Rectal smooth muscle tissue (tissue), 1 donor: Measurements from ENCODE around the gene ZNF334.

Experiments
- H3K27ac ChIP-seq: one replicate; pipeline ENCODE4 v1.7.0; 2013; ENCODE audit warnings: low read depth, low read length, inconsistent platforms
- H3K27me3 ChIP-seq: one replicate; pipeline ENCODE4 v1.7.0; 2013; ENCODE audit warnings: low read length; ENCODE audit not compliant: control insufficient read depth, insufficient read depth
- H3K36me3 ChIP-seq: one replicate; pipeline ENCODE4 v1.7.0; 2013; ENCODE audit warnings: low read length; ENCODE audit not compliant: control insufficient read depth, insufficient read depth
- H3K4me1 ChIP-seq: one replicate; pipeline ENCODE4 v1.7.0; 2013; ENCODE audit warnings: low read length; ENCODE audit not compliant: control insufficient read depth, insufficient read depth
- H3K4me3 ChIP-seq: one replicate; pipeline ENCODE4 v1.7.0; 2013; ENCODE audit warnings: low read length
- H3K9ac ChIP-seq: one replicate; pipeline ENCODE4 v1.7.0; 2013; ENCODE audit warnings: low read length

ZNF334 gene

DNA sequence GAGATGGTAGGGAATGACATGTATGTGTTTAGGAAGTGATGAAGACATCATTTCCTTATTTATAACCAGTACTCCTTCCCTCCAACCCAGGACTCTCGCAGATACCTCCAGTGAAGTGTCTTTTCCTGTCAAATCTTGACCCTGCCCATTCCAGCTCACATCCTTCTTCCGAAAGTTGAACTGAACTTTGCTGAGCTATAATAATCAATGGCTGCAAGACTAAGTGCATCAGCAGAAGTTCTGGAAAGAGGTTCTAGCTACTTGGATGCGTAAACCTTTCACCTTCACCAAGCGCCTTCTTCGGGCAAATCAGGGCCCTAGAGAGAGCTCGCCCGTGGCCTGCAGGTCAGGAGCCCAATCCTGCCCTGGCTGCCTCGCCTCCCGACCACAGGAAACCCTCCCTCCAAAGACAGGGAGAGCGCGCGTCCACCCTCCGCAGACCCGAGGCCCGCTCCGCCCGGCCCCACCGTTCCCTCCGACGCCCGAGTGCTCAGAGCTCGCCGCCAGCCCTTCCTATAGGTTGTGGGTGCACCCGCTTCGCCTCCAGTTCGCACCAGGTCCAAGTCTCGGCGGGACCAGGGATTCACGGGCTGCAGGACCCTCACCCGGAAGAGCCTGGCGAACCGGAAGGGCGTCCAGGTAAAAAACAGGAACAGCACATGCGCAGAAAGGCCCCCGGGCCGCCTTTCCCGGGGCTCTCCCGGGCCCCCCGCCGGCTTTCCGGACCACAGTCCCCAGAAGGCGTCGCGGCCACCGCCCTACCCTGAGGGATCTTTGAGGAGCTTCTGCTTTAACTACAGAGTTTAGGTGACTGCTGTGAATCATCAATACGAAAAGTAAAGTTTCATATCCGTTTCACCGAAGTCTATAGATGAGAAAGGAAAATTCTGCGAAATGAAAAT lies at the start of gene ZNF334:
Gene ZNF334, minus strand, starts transcription at position 617 of the 902 bp plus-strand sequence. CDS start 1,457 bp downstream, outside the sequence.
- H3K9ac ChIP-seq, result peak within 1 kb of the TSS; percentile 43
- H3K27ac ChIP-seq, result peak within 1 kb of the TSS; percentile 21
- peak within 1 kb of the TSS; percentile 91 for H3K4me3 ChIP-seq
- H3K36me3 ChIP-seq, result no peaks in the 10 kb centered on the region
- no peaks in the 10 kb centered on the region for H3K27me3 ChIP-seq
- H3K4me1 ChIP-seq, result peaks cover 5% of the 10 kb centered on the region

DNA sequence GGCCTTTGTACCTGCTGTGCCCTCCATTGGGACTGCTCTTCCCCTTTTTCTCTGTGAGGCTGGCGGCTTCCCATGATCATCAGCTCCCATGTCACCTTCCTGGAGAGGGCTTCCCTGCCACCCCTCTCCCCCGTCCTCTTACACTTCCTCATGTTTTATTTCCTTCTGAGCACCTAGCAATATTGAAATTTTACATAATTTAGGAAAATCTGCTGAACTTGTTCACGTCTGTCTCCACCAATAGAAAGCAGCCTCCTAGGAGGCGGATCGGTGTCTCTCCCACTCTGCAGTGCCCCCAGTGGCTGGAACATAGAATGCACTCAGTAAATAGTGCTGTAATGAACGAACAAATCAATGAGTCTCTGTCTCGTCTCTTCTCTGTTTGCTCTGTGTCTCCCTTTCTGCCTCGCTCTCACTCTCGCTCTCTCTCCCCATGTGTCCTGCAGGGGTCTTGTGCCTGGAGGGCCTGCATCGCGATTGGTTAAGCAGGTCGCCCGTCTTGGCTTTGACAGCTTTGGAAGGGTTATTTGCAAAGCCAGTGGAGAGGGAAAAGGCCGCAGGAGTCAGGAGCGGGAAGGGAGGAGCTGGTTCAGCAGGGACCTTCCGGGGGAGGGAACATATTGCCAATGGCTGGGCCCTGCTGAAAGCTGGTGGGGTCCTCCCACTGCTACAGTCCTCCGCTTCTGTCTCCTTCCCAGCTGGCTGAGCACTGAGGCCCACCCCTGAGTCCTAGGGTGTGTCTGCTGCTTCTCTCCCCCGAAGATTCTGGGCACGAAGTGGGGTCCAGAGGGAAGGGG lies 49.2 kb upstream of the ZNF334 start:
- peak overlapping the region; percentile 53 for H3K4me3 ChIP-seq
- no peak overlapping the region for H3K27ac ChIP-seq
- no peaks in the 10 kb centered on the region for H3K36me3 ChIP-seq
- no peaks in the 10 kb centered on the region for H3K4me1 ChIP-seq
- H3K9ac ChIP-seq, result no peak overlapping the region
- H3K27me3 ChIP-seq, result no peaks in the 10 kb centered on the region

DNA sequence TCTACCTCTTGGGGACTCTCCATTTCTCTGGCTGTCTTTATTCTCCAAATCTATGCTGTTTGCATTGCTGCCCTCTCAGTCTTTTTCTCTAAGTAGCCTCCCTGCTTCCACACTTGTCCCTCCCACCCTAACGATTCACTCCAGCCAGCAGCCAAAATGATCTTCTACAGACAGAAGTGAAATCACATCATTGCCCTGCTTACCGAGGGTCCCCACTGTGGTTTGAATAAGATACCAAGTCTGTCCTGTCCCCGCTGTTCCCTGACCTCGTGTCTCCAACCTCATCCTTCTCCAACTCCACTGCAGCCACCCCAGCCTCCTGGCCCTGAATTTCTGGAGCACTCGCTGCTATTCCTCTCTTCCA lies 48.6 kb upstream of the ZNF334 start:
- no peaks in the 10 kb centered on the region for H3K4me1 ChIP-seq
- H3K27me3 ChIP-seq, result no peaks in the 10 kb centered on the region
- H3K4me3 ChIP-seq, result peak overlapping the region; percentile 53
- H3K27ac ChIP-seq, result no peak overlapping the region
- H3K9ac ChIP-seq, result no peak overlapping the region
- H3K36me3 ChIP-seq, result no peaks in the 10 kb centered on the region

DNA sequence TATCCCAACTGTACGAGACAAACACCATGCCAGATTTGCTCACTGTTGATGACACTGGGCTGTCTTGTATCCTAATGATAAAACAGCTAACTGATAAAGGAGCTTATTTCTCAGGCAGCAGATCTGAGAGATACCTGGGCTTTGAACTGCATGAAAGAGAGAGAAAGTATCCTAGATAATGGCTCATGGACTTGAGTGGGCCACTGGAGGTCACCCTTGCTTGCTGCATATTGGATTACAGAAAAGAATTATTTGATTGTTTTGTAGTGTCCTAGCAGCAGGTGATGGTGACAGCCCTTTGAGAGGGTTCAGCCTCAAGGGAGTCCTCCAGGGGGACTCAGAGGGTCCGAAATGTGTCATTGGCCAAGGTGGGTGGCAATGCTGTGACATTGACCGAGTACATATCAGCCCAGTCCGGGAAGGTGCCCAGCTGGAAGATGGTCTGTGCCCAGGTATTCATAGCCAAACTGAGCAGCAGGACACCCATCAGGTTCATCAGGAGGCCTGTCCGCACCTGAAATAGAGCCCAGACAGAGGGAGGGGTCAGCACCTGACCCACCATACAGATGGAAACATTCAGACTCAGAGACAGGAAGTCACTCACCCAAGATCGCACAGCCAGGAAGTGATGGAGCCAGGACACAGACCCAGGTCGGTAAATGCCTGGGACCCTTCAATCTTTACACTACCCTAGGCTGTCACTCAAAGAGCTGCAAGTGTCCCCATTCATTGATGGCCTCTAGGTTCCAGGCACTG lies 46.5 kb upstream of the ZNF334 start:
- no peak overlapping the region for H3K9ac ChIP-seq
- H3K27me3 ChIP-seq, result no peaks in the 10 kb centered on the region
- H3K27ac ChIP-seq, result no peak overlapping the region

DNA sequence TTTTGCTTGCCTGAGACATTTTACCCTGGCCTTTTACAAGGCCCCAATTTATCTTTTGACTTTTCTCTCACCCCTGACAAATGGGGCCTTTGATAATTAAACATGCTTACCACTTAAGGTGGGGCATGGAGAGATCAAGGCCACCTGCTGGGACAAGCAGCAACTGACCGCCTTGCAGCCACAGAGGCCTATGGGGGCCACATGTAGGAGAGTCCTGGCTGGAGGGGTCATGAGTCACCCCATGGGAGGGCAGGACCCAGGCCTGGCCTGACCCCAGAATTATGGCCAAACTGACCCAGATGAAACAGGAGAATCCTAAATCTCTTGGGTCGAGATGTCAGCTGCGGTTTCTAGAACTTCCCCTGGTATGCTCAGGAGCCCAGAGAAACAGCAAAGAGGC lies 45.6 kb upstream of the ZNF334 start:
- Histone ChIP-seq H3K9ac (no peak overlapping the region), H3K27me3 (no peaks in the 10 kb centered on the region), H3K4me1 (no peaks in the 10 kb centered on the region), H3K4me3 (no peak overlapping the region), H3K27ac (no peak overlapping the region), H3K36me3 (no peaks in the 10 kb centered on the region)

More for the DNA sequence above, 46.5 kb upstream of the ZNF334 start:
- Histone ChIP-seq H3K4me3 (no peak overlapping the region), H3K4me1 (no peaks in the 10 kb centered on the region), H3K36me3 (no peaks in the 10 kb centered on the region)

DNA sequence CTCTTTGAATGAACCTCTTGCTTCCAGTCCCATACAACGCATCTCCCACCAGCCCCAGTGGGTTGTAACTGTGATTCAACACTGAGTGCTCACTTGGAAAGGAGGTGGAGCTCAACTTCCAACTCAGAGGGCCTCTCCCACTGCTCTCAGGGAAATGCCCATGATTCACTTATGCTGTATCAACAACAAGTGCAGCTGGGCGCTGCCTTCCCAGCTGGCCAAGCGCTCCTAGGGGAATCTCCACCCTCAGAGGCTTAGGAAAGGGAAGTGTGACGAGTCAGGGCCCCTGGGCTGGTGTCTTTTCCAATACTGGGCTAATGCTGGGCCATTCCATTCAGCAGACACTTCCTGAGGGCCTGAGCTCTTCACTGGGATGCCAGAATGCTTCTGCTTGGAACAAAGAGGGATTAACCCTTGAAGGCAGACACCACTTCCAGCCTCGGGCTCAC lies 45.2 kb upstream of the ZNF334 start:
- Histone ChIP-seq H3K27me3 (no peaks in the 10 kb centered on the region), H3K9ac (no peak overlapping the region), H3K36me3 (no peaks in the 10 kb centered on the region), H3K4me1 (no peaks in the 10 kb centered on the region), H3K4me3 (no peak overlapping the region), H3K27ac (no peak overlapping the region)

DNA sequence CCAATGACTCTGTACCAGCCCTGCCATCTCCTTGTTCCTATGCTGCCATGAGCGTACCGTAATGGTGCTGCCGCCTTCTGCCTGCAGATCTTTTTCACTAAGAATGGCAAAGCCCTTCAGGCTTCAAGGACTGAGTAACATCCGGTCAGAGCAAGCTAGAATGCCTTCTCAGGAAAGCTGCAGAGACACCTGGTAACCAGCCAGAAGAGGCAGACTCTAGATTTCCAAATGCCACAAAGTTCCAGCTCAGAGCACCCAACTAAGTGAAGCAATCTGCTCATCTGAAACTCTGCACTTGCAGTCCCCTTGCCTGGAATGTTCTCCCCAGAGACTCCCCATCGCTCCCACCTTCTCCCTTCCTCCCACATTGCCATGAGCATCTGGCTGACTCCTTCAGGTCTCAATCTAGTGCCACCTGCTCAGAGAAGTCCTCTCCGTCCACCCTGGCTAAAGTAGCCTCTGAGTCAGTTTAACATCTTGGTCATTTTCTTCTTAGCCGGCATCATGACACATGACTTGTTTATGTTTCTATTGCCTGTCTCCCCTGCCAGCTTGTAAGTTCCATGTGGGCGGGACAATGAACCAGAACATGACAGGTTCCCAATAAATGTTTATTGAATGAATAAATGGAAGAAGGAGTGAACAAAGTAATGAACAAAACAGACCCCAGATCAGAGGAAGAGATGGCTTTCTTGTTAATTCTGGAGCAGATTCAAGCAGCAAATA lies 44.0 kb upstream of the ZNF334 start:
- Histone ChIP-seq H3K4me3 (no peak overlapping the region), H3K36me3 (no peaks in the 10 kb centered on the region), H3K27ac (no peak overlapping the region), H3K27me3 (no peaks in the 10 kb centered on the region), H3K4me1 (no peaks in the 10 kb centered on the region), H3K9ac (no peak overlapping the region)

DNA sequence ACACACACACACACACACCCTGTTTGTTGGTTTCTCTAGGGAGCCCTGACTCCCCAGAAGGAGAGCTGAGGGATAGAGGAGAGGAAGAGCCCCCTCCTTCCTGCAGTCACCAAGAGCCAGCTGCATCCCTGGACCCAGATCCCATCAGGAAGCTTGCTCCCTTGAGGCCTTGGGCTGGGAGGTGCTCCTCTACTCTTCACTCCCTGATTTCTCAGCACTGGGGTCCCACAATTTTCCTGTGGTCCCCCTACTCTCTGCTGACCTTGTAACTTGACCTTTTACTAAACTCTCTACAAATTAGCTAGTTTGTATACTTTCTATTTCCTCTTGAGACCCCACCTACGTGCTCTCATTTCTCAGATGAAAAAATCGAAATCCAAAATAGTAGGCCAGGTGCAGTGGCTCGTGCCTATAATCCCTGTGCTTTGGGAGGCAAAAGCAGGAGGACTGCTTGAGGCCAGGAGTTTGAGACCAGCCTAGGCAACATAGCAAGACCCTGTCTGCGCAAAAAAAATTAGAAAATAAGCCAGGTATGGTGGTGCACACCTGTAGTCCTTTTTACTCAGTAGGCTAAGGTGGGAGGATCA lies 42.1 kb upstream of the ZNF334 start:
- H3K27me3 ChIP-seq, result no peaks in the 10 kb centered on the region
- H3K36me3 ChIP-seq, result no peaks in the 10 kb centered on the region
- no peak overlapping the region for H3K27ac ChIP-seq
- no peaks in the 10 kb centered on the region for H3K4me1 ChIP-seq
- no peak overlapping the region for H3K4me3 ChIP-seq
- H3K9ac ChIP-seq, result no peak overlapping the region

DNA sequence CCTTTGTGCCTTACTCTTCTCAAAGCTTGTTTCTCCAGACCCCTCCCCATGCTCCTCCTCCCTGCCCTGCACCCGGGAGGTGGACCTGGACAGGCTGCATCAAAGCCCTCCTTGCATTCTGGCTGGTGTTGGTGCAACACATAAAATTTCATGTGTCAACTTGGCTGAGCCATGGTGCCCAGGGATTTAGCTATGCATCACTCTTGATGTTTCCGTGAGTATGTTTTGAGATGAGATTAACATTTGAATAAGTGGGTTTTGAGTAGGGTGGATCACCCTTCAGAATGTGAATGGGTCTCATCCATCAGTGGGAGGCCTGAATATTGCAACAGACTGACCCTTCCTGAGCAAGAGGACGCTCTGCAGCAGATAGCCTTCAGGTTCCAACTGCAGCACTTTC lies 41.5 kb upstream of the ZNF334 start:
- no peak overlapping the region for H3K9ac ChIP-seq
- no peaks in the 10 kb centered on the region for H3K36me3 ChIP-seq
- no peaks in the 10 kb centered on the region for H3K4me1 ChIP-seq
- H3K27me3 ChIP-seq, result no peaks in the 10 kb centered on the region
- H3K4me3 ChIP-seq, result no peak overlapping the region
- no peak overlapping the region for H3K27ac ChIP-seq

DNA sequence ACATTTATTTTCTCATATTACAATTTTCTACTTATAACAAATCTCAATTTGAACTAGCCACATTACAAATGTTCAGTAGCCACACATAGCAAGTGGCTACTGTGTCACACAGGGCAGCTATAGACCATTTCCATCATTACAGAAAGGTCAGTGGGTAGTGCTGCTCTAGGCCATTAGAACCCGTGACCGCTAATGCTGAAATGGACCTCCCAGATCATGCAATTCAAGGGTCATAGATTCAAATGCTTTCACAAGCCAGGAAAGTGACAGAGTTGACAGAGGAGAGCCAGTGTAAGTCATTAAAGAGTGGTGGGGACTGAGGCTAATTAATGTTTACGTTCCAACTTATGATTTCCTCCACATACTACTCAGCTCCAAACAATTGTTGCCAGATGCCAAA lies 40.6 kb upstream of the ZNF334 start:
- Histone ChIP-seq H3K4me1 (no peaks in the 10 kb centered on the region), H3K36me3 (no peaks in the 10 kb centered on the region), H3K9ac (no peak overlapping the region)

DNA sequence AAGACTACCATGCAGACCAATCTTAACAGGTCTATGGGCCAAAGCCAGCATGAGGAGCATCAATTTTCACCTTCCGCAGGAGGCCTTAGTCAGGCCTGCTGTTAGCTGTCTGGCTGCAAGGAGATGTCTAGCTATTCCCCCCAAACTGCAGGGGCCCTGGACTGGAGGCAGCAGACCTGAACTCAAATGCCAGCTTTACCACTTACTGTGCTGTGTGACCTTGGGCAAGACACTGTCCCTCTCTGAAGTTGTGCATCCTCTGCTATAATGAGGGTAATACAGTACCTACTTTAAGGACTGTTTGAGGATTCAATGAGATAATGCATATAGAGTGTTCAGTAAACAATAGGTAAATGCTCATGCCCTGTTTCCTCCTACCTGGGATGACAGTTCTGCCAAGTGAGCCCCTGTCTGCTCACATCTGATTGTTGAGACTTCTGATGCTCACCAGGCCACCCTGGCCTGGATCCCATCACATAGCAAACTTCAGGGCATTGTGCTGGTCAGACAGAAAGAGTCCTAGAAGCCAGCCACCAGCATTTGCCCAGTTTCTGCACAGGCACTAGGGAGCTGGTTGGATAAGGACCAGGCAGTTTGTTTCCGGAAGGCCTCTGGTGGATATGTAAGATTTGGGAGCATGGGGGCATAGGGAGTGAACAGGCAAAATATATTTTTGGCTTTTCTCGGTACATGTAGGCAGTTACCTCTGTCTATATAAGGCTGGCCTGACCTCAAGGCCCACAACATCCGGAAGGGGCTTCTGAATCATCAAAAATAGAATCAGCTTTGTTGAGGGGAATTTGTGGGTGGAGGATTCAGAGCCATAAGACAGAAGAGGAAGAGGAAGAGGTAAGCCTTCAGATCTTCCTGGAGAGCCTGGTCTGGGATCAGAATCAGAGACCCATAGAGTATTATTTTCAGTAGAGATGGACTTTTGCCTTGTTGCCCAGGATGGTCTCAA lies 39.4 kb upstream of the ZNF334 start:
- Histone ChIP-seq H3K4me3 (no peak overlapping the region), H3K4me1 (no peaks in the 10 kb centered on the region), H3K27ac (no peak overlapping the region), H3K36me3 (no peaks in the 10 kb centered on the region), H3K27me3 (no peaks in the 10 kb centered on the region), H3K9ac (no peak overlapping the region)

More for the DNA sequence above, 40.6 kb upstream of the ZNF334 start:
- no peak overlapping the region for H3K4me3 ChIP-seq
- no peaks in the 10 kb centered on the region for H3K27me3 ChIP-seq
- H3K27ac ChIP-seq, result no peak overlapping the region
